ENCODE data around the gene TMEM88.

TMEM88 gene

GRCh38 chr17:7886227-7887037 is 31.6 kb downstream of the TMEM88 start:
- DNase-seq: no peak

DNA sequence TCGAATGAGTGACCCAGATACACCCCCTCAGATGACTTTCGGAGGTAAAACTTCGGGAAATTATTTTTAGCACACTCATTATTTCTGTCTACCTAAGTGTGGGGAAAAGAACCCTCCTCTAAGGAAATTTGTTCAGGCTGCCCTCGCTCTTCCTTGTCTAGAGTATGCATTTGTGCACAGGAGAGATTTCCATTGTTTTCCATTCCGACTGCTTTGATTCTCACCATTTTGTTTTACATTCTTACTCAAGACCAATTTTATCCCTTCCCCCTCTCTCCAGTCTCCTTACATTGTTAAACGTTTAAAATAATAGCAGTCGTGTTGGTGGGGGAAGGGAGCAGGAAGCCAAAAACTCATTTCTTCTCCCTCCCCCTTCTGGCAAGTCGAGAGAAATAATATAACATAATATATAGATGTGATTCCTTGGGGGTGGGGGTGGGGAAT is 32.2 kb downstream of the TMEM88 start:
- no peak for DNase-seq

- DNase-seq: peak; percentile 72
These were observed 32.8 kb downstream of the TMEM88 start for GRCh38 chr17:7887482-7888183.

DNA sequence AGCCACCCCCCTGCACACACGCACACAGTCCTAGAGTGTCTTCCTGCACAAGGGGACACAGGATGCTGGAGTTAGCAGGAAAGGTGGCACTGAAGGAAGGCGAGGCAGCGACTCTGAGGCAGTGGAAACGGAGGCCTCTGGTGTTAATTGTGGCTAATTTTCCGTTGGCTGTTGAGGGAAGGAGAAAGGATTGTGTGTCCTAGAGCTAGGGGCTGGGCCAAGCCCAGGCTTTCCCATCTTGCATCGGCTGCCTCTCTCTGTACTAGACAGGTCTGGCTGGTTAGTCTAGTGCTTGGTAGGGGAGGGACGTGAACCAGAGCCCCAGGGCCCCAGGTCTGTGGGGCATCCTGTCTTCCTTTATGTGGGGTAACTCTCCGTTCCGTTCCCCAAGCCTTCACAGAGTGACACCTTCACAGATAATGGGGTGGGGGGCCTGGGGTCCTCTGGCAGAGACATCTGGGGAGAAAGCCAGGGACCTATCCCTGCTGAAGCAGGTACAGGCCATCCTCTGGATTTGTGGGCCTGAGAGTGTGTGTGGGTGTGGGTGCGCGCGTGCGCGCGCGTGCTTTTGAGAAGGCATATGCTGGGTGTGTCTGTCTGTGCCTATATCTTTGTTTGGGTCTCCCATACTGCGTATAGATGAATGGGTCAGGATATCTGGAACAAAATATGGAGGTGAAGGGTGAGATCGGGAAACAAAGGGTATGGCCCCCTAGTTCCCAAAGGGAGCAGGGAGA is 33.5 kb downstream of the TMEM88 start, which contains the start of gene CHD3:
Gene CHD3 (plus strand): TSS at position 606 of the 737 bp plus-strand sequence. CDS start 212 bp downstream, outside the sequence.
- no peak for DNase-seq

DNA sequence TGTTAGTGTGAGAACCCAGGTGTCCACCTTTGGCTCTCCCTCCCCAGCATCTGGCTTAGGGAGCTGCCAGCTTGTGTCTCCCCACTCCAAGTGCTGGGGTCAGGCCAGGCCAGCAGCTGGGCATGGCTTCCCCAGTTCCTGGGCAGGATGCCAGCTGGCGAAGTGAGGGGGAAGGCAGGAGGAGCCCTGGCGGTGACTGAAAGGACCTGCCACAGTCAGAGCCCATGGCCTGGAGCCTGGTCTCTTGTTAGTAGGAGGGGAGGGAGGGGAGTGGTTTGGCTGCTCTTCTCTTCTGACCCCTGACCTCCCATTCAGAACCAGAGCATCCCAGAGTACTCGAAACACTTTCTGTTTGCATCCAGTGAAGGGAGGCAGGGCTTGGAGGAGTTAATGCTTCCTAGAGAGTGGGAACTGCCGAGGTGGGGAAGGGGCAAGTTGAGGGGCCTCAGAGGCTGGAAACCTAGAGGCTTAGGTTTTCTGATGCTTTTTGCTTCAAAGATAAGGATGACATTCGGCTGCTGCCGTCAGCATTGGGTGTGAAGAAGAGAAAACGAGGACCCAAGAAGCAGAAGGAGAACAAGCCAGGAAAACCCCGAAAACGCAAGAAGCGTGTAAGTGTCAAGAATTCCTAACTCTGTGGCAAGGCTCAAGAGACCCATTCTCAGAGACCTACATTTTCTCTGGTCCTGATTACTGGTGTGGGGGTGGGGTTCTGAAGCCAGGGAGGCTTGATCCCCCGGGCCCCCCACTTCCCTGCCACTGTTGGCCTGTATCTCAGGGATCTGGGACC is 34.5 kb downstream of the TMEM88 start:
- DNase-seq: no peak

DNA sequence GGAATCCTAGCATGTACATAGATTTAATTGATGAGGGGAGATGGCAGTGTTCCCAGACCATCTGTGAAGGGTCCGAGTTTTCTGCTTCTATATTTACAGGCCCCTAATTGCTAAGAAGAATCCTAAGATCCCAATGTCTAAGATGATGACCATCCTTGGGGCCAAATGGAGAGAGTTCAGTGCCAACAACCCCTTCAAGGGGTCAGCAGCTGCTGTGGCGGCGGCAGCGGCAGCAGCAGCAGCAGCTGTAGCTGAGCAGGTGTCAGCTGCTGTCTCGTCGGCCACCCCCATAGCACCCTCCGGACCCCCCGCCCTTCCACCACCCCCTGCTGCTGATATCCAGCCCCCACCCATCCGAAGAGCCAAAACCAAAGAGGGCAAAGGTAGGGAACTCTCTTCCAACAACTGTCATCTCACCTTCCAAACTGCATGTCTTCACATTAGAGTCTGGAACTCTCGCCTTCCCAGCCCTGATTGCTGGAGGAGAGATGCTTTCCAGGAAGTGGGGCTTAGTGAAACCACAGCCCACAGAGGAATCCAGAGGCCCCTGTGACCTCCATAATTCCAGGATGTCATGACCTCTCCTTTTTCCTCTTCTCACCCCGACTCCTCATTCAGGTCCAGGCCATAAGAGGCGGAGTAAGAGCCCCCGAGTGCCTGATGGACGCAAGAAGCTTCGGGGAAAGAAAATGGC is 38.5 kb downstream of the TMEM88 start:
- DNase-seq: no peak

DNA sequence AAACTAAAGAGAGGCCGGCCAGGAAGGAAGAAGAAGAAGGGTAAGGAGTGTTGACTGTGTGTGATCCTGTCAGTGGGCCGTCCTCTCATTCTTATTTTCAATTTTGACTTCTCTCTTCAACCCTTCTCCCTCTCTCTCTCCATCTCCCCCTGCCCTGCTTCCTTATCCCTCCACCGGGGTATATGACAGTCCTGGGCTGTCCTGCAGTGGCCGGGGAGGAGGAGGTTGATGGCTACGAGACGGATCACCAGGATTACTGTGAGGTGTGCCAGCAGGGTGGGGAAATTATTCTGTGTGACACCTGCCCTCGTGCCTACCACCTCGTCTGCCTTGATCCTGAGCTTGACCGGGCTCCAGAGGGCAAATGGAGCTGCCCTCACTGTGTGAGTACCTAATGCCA is 39.4 kb downstream of the TMEM88 start:
- no peak for DNase-seq

- DNase-seq: no peak
These were observed 40.0 kb downstream of the TMEM88 start for GRCh38 chr17:7894866-7895265.

DNA sequence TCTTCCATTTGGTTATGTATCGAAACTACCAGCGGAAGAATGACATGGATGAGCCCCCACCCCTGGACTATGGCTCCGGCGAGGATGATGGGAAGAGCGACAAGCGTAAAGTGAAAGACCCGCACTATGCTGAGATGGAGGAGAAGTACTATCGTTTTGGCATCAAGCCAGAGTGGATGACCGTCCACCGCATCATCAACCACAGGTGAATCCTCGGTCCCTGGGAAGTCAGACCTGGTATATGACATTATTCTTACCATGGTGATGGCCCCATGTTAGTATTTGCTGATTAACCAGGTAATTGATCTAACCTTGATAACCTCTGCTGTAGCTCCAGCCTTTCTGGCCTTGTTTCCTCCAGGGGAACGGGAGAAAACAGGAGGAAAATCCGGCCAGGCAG is 42.2 kb downstream of the TMEM88 start:
- DNase-seq: no peak

DNA sequence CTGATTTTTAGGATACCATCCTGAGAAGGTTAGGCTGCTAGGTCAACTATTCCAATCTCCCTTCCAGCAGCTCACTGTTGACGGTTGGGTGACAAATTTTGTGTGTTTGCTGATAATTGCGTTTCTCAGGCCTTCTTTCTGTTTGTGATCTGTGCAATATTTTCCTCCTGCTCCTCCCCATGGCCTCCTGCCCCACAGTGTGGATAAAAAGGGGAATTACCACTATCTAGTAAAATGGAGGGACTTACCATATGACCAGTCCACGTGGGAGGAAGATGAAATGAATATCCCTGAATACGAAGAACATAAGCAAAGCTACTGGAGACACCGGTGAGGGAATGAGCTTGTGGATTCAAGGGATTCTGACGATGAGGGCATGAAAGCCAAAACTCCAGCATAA is 42.9 kb downstream of the TMEM88 start:
- no peak for DNase-seq

DNA sequence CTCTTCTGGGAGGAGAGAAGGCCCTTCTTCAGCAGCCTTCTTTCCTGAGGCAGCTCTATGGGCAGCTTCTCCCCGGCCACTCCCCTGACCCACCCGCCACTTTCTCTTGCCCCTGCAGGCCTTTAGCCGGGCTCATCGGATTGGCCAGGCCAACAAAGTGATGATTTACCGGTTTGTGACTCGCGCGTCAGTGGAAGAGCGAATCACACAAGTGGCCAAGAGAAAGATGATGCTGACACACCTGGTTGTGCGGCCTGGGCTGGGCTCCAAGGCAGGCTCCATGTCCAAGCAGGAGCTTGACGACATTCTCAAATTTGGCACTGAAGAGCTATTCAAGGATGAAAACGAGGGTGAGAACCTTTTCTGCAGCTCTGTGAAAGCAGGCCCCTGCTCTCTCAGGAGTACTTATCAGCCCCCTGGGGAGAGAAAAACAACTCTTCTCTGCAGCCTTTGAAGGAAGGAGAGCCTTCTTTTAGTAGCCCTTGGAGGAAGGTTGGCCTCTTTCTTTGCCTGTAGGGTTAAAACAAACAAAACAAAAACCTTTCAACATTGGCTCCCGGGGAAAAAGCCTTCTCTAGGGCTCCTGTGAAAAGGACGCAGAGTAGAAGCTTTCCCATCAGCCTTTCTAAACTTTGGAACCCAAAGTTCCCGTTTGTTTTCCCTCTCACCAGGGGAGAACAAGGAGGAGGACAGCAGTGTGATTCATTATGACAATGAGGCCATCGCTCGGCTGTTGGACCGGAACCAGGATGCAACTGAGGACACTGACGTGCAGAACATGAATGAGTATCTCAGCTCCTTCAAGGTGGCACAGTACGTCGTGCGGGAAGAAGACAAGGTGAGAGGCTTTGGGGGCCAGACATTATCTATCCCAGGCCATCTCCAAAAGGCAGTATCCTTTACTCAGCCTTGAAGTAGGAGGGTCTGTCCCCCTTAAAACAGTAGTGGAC is 48.6 kb downstream of the TMEM88 start:
- DNase-seq: peak; percentile 47
